SK-N-DZ (cell line): ENCODE measurements around the gene DQX1.
A peak's percentile ranks its signal among the peaks of the same experiment; 100 is the strongest.

Source experiments
- DNase-seq: peaks from one replicate; pipeline ENCODE4 v3.0.0-alpha.2; 2015; ENCODE audit warnings: low spot score

DQX1 gene

GRCh38 chr2:74554820-74555531 is 28.9 kb upstream of the DQX1 start:
- peak; percentile 58 for DNase-seq

DNA sequence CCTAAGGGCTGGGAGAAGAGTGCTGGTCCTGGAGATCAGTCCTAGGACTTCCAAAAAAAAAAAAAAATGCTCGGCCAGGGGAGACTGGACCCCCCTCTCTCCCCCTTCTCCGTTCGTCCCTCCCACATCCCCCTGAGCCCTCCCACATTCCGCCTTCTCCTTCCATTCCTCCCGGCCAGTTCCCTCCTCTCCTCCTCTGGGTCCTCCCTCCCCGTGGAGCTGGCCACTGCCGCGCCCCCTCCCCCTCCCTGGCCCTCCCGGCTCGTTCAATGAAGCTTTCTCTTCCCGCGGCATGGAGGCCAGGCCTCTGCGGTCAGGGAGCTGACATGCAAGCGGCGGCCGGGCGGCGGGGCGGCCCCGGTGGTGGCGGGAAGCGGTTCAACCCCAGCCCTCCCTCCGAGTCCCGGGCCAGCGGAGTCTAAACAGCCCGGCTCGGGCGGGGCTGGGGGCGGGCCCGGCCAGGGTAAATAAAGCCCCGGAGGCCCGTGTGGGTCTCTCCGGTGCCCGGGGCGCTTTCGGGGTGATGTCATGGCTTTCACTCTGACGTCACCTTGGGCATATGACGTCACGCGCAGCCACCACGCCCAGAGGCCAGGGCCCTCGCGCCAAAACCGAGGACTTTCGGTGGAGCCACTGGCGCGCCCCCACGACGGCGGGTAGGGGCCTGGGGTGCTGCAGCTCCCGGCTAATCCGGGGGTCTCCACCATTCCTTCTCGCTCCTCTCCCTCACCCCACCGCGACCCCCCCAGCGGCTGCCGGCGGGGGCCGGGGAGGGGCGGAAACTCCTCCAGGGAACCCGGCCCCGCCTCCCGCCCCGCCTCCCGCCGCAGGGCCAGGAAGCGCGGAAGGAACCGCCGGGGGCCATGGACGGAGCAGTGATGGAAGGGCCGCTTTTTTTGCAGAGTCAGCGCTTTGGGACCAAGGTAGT is 28.1 kb upstream of the DQX1 start, which contains the start of the genes DOK1 and LOXL3:
TSS of gene DOK1 (plus strand) at position 829 of the 928 bp plus-strand sequence. CDS start at position 864, 35 bp downstream.
TSS of gene LOXL3 (minus strand) at position 51 of the 928 bp plus-strand sequence. CDS start 1,308 bp downstream, outside the sequence.
- DNase-seq = peak; percentile 93

DNA sequence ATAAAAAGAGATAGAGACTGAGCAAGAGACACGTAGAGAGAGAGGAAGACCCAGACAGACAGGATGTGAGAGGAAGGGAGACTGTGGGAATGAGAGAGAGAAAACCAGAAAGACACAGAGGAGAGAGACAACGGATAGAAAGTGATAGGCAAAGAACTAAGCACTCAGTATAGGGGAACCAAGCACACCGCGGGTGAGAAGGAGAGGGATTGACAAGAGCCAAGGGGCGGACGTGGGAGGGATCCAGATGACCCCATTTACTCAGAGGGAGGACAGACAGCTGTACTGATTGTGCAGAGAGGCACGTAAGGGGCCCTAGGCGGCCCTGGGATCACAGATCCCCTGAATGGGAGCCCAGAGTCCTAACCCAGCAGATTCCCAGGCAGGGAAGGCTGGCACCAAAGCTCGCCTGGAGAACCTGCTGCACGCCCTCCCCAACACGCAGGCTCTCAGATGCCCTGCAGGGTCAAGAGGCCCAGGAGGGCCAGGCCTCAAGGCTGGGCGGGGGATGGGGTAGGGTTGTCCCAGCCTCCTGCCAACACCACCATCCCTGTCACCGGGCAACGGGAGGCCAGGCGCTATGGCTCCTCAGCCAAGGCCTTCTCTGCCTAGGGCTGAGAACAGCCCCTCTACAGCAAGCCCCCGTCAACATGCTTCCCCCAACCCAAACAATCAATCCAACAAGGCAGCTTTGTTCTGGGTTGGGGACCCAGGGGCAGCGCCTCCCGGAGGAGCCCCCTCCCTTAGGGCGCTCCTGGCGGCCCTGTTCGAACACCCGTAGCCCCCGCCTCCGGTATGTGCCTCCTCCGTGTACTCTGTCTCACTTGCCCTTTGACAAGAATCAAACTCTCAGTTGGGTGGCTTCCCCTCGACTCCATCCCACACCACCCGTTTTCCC is 27.1 kb upstream of the DQX1 start:
- DNase-seq = peak; percentile 40

- no peak for DNase-seq
These were observed 26.2 kb upstream of the DQX1 start for GRCh38 chr2:74551942-74552913.

GRCh38 chr2:74551530-74551929 is 25.5 kb upstream of the DQX1 start:
- DNase-seq = no peak

- DNase-seq = no peak
These were observed 24.2 kb upstream of the DQX1 start for GRCh38 chr2:74550231-74550630.

GRCh38 chr2:74548900-74549826 is 23.1 kb upstream of the DQX1 start:
- no peak for DNase-seq

DNA sequence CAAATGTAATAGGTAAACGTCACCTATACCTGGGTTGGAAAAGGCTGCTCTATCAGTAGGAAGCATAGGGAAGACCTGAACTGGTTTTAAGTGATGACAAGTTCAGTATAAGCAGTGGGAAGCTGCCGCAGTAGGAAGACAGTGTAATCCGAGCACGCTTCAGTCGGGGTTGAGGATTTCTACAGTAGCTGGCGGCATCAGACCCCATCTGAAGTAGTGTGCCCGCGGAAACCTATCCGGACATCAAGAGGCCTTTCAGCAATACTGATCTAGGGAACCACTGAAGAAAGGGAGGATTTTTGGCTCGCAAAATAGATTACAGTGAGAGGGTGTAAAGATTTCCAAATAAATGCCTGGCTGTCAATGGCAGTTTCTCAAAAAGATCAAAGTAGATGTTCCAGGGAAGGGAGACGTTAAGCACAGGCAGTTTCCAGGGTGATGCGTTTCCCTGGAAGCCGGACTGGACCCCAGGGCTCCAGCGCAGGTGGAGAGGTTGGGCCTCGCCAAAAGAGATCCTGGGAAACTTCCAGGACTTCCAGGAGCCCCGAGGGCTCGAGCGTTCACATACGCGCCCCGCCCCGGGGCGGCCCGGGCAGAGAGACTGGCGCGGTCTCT is 22.4 kb upstream of the DQX1 start:
- no peak for DNase-seq

- no peak for DNase-seq
These were observed 20.0 kb upstream of the DQX1 start for GRCh38 chr2:74546004-74546403.

DNA sequence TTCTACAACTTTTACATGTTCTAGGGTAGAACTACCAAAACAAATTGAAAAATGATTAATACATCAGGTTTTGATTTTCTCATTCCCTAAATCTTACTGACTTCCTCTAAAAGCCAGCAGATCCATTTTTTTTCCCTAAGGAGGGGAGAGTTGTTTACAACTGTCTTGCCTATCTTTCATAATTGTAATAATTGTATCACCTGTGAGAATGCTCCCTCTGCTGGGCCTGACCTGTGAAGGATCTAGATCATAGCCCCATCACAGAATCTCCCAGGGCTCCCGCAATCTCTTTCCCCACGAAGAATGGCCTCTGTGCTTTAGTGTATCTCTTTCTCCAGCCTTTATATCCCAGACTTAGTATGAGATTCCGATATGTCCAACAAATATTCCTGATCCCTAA is 18.6 kb upstream of the DQX1 start:
- DNase-seq = no peak

DNA sequence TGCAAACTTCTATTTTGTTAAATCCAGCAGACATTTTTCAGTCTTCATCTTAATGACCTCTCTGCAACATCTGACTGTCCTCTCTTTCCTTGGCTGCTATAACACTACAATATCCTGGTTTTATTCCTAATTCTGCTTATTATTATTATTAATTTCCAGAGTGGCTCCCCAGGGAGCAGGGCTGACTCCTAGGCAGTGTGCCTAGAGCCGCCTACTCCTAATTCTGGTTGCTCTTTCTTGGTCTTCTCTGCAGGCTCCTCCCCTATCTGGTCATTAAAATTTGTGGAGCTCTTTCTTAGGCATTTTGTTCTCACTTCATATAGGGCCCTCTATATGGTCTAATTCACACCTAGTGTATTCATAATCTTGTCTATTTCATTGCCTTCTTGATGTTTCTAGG is 16.9 kb upstream of the DQX1 start:
- no peak for DNase-seq

DNA sequence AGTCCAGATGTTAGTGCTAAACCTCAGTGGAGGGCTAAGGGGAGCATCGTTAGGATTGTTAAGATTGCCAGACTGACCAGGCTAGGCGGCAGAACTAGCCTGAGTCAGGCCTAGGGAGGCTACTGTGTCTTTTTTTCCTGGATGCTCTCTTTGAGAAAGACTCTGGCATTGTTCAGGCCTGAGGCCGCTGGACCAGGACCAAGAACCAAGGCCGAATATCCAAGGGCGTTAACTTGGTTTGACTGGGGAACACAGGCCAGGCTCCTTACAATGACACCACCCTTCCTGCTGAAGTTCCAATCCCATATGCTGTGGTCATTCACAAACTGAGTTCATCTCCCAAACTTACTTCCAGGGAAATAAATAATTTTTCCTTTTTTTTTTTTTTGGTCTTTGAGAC is 14.3 kb upstream of the DQX1 start:
- DNase-seq = no peak

DNA sequence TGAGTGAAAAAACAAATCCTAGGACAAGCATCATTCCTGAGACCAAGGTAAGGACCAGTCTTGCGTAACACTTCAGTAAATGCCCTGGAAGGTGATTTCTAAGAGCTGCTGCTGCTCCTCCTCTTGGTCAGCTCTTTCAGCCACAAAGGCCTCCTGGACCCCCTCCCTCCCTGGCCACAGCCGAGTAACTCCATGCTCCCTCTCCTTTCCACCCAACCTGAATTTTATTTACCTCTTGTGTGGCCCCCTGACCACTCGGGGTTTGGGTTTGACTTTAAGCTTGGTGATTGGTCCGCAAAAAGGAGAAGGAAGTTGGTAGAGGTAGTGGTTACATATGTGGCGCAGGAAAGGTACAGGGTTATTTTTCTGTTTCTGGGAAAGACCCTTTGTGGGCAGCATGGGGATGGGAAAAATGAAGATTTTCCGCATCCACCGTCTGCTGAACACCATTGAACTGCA is 12.9 kb upstream of the DQX1 start:
- no peak for DNase-seq

DNA sequence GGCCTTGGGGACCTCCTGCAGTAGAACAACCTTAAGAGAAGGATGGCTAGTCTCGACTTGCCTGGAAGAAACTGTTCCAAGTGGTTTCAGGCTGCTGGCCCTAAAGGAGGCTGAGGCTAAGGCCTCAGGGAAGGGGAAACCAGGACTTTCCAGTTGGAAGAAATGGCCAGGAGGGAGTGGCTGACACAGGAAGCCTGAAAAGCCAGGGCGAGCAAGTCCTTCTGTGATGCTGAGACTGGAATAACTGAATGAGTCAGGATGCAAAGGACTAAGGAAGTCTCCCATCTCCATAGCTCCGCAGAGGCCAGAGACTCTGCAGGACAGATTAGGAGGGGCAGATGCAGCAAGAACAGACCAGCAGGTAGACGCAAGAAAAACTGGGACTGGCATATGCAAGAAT is 11.1 kb upstream of the DQX1 start:
- DNase-seq = no peak

DNA sequence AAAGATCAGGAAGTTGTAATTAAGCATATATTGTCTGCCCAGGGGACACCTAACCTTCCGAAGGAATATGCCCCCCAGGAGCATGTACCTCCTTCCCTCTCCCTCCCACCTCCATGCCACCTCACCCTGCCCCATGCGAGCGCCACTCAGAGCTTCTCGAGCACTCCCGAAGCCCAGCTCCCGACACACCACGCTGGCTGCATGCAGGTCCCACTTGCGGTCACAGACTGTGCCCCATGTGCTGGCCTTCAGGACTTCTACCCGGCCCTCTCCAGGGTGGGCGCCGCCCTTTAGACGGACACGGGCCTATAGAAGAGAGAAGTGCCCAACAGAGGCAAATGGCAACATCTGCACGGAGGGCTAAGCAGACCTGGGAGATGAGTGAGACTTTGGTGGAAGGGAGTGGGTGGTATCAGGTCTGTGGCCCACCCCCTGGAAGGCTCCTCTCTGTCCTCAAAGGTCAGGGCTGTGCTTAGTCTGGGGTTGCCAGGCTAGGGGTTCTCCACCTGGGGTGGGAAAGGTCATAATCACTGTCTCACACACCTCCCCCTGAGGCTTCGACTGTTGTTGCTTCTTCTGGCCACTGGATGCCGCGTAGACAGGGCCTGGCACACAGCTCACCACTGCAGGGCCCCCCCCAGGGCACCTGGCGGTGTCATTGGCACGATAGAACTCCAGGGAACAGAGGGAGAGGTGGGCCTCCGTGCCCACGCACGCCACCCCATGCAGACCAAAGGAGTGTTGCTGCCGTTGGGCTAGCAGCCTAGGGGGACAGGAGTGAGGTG is 10.3 kb upstream of the DQX1 start:
- no peak for DNase-seq

GRCh38 chr2:74535440-74535965 is 9.5 kb upstream of the DQX1 start:
- no peak for DNase-seq

DNA sequence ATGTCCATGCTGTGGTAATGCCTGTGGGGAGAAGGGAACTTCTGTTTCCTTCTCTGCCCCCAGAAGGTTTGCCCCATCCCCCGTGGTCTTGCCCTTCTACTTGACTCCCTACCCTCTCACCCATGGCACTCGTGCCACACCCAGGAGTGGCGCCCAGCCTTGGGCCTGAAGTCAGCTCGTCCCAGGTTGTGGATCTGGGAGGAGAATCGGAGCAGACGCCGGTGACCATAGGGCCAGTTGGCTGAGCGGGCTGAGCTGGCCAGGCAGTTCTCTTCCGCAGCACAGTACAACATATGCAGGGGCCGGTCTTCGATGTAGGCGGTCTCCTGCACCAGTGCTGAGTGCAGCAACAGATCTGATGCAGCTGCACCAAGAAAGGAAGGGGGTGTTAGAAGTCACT is 8.4 kb upstream of the DQX1 start:
- DNase-seq = no peak

DNA sequence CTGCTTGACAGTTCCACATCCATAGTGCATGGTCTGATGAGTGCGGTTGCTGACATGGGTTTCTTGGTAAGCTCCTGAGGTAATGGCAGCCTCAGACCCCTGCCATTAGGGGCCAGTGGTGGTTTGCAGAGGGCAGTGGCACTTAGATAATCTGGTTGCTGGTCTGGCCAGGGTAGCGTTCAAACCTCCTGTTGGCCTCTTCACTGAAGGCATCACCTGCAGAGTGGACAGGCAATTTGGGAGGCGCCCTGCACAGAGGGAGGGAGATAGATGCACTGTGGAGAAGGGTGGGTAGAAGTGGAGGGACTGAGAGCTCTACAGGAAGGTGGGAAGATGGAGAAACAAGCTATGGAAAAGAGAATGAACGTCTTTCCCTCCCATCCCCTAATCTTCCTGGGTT is 7.4 kb upstream of the DQX1 start:
- no peak for DNase-seq
